Kidney epithelial cell (primary cell): ENCODE data around the gene THUMPD1. TPM values are rescaled to one million over a fixed set of nuclear protein-coding genes. Genes with fewer than 3 reads are reported as not detected.

ENCODE experiments used
- DNase-seq: peaks from one replicate; pipeline ENCODE4 v3.0.0-alpha.2; 2010; ENCODE audit warnings: low read depth
- H3K27me3 ChIP-seq: 2 replicates; pipeline ENCODE4 v1.6.0; 2011; ENCODE audit warnings: low read length; ENCODE audit not compliant: control insufficient read depth, insufficient read depth
- H3K36me3 ChIP-seq: 2 replicates; pipeline ENCODE4 v1.5.1; 2011; ENCODE audit warnings: low read length; ENCODE audit not compliant: control insufficient read depth, insufficient read depth
- H3K4me3 ChIP-seq: 2 replicates; pipeline ENCODE4 v1.5.1; 2011; ENCODE audit warnings: low read depth, mild to moderate bottlenecking, control low read depth, low read length
- CTCF ChIP-seq: IDR thresholded peaks from 2 replicates; pipeline ENCODE4 v1.5.1; 2011; ENCODE audit warnings: mild to moderate bottlenecking, moderate library complexity, low read length, control low read depth, inconsistent platforms; ENCODE audit not compliant: insufficient read depth, poor library complexity, severe bottlenecking
- total RNA-seq: library from RNA; depleted of rRNA; stranded (reverse); fragments of >200 nt; gene quantifications from 2 replicates; pipeline ENCODE4 v1.2.3, GENCODE V29; 2015

Gene THUMPD1
- total RNA-seq, 1 donor from 2014 or later = 70.8 TPM

- no peak for DNase-seq
- Histone ChIP-seq H3K4me3 (no peak overlapping the region), H3K27me3 (no peaks in the 10 kb centered on the region), H3K36me3 (no peaks in the 10 kb centered on the region)
- TF ChIP-seq CTCF = no peak
These were observed 13.6 kb upstream of the THUMPD1 start for GRCh38 chr16:20755238-20755637.

- no peak for DNase-seq
- TF ChIP-seq CTCF = no peak
- H3K27me3 ChIP-seq = no peaks in the 10 kb centered on the region
- no peak overlapping the region for H3K4me3 ChIP-seq
- no peaks in the 10 kb centered on the region for H3K36me3 ChIP-seq
These were observed 12.1 kb upstream of the THUMPD1 start for GRCh38 chr16:20753727-20754126.

GRCh38 chr16:20750558-20750957 is 8.9 kb upstream of the THUMPD1 start:
- H3K4me3 ChIP-seq = no peak overlapping the region
- DNase-seq = no peak
- TF ChIP-seq CTCF = no peak
- H3K36me3 ChIP-seq = no peaks in the 10 kb centered on the region
- H3K27me3 ChIP-seq = no peaks in the 10 kb centered on the region

- Histone ChIP-seq H3K4me3 (no peak overlapping the region), H3K27me3 (no peaks in the 10 kb centered on the region), H3K36me3 (no peaks in the 10 kb centered on the region)
- no peak for TF ChIP-seq CTCF
- DNase-seq = no peak
These were observed 7.9 kb upstream of the THUMPD1 start for GRCh38 chr16:20749474-20749873.

GRCh38 chr16:20747030-20747816 is 5.6 kb upstream of the THUMPD1 start:
- TF ChIP-seq CTCF = no peak
- no peak overlapping the region for H3K4me3 ChIP-seq
- H3K36me3 ChIP-seq = no peaks in the 10 kb centered on the region
- no peaks in the 10 kb centered on the region for H3K27me3 ChIP-seq
- no peak for DNase-seq

GRCh38 chr16:20746461-20746860 is 4.8 kb upstream of the THUMPD1 start:
- no peak for TF ChIP-seq CTCF
- Histone ChIP-seq H3K4me3 (no peak overlapping the region), H3K27me3 (no peaks in the 10 kb centered on the region), H3K36me3 (no peaks in the 10 kb centered on the region)
- no peak for DNase-seq
